RWPE2 (cell line): ENCODE data around the gene KRT23.
A peak's percentile ranks its signal among the peaks of the same experiment; 100 is the strongest.
"Not testable (repeated sequence)": the region's sequence is repeated elsewhere in the genome, so short reads cannot be mapped to it uniquely, and the experiment has no call there.

Experiments
- ATAC-seq: fragments of 200-7000 bp; cut with Tn5 transposase; 3 replicates; pipeline ENCODE4 v1.9.1; 2021; ENCODE audit warnings: low read depth
- DNase-seq: peaks from one replicate; pipeline ENCODE4 v3.0.0-alpha.2; 2020; ENCODE audit warnings: low spot score
- H3K27ac ChIP-seq: fragments of 450-650 bp; 2 replicates; pipeline ENCODE4 v1.5.1; 2017; ENCODE audit warnings: mild to moderate bottlenecking; ENCODE audit not compliant: poor library complexity, severe bottlenecking
- H3K27me3 ChIP-seq: fragments of 250-450 bp; sonication (Bioruptor Pico); 2 replicates; pipeline ENCODE4 v1.5.1; 2021; ENCODE audit warnings: mild to moderate bottlenecking, moderate library complexity; ENCODE audit not compliant: insufficient read depth, poor library complexity, severe bottlenecking
- H3K36me3 ChIP-seq: fragments of 250-450 bp; sonication (Bioruptor Pico); 2 replicates; pipeline ENCODE4 v1.5.1; 2020; ENCODE audit warnings: low read depth, mild to moderate bottlenecking, moderate library complexity
- H3K4me1 ChIP-seq: fragments of 250-450 bp; sonication (Bioruptor Pico); 2 replicates; pipeline ENCODE4 v1.5.1; 2021; ENCODE audit warnings: mild to moderate bottlenecking, moderate library complexity; ENCODE audit not compliant: insufficient read depth, poor library complexity, severe bottlenecking
- H3K4me3 ChIP-seq: fragments of 250-450 bp; sonication (Bioruptor Pico); 2 replicates; pipeline ENCODE4 v1.5.1; 2021; ENCODE audit warnings: mild to moderate bottlenecking, moderate library complexity; ENCODE audit not compliant: severe bottlenecking
- H3K9me3 ChIP-seq: fragments of 250-450 bp; sonication (Bioruptor Pico); 2 replicates; pipeline ENCODE4 v1.5.1; 2021; ENCODE audit warnings: mild to moderate bottlenecking, moderate library complexity; ENCODE audit not compliant: severe bottlenecking
- CTCF ChIP-seq: fragments of 450-650 bp; IDR thresholded peaks from one replicate; pipeline ENCODE4 v1.5.1; 2017; ENCODE audit warnings: mild to moderate bottlenecking, moderate library complexity; ENCODE audit not compliant: poor library complexity, severe bottlenecking

The KRT23 gene

GRCh38 chr17:40926341-40926740 lies 11.1 kb downstream of the KRT23 start:
- no peak overlapping the region for H3K27ac ChIP-seq
- no peaks in the 10 kb centered on the region for H3K9me3 ChIP-seq
- peaks cover 8% of the 10 kb centered on the region for H3K4me1 ChIP-seq
- H3K4me3 ChIP-seq: no peak overlapping the region
- H3K27me3 ChIP-seq: no peaks in the 10 kb centered on the region
- ATAC-seq: no peak
- no peak for DNase-seq
- no peaks in the 10 kb centered on the region for H3K36me3 ChIP-seq
- TF ChIP-seq CTCF: no peak

GRCh38 chr17:40922239-40922638 lies 15.2 kb downstream of the KRT23 start:
- Histone ChIP-seq H3K27ac (no peak overlapping the region), H3K36me3 (no peaks in the 10 kb centered on the region), H3K9me3 (no peaks in the 10 kb centered on the region), H3K27me3 (no peaks in the 10 kb centered on the region), H3K4me3 (no peak overlapping the region), H3K4me1 (peaks cover 7% of the 10 kb centered on the region)
- no peak for TF ChIP-seq CTCF
- no peak for DNase-seq
- peak; percentile 77 for ATAC-seq

- ATAC-seq: no peak
- Histone ChIP-seq H3K9me3 (no peaks in the 10 kb centered on the region), H3K36me3 (no peaks in the 10 kb centered on the region), H3K27me3 (no peaks in the 10 kb centered on the region), H3K4me3 (no peak overlapping the region), H3K4me1 (peaks cover 16% of the 10 kb centered on the region), H3K27ac (no peak overlapping the region)
- no peak for TF ChIP-seq CTCF
- DNase-seq: no peak
Observed at GRCh38 chr17:40921026-40921425, 16.4 kb downstream of the KRT23 start.

GRCh38 chr17:40917116-40917515 lies 20.3 kb downstream of the KRT23 start:
- DNase-seq, H3K9me3 ChIP-seq, H3K27me3 ChIP-seq, H3K36me3 ChIP-seq, H3K4me3 ChIP-seq, ATAC-seq: not testable (repeated sequence)
- Histone ChIP-seq H3K27ac (peak overlapping the region; percentile 96), H3K4me1 (peaks cover 36% of the 10 kb centered on the region)

- Histone ChIP-seq H3K4me3 (no peak overlapping the region), H3K27me3 (no peaks in the 10 kb centered on the region), H3K27ac (peak overlapping the region; percentile 96), H3K36me3 (no peaks in the 10 kb centered on the region), H3K4me1 (peaks cover 33% of the 10 kb centered on the region), H3K9me3 (no peaks in the 10 kb centered on the region)
- no peak for TF ChIP-seq CTCF
- no peak for DNase-seq
- ATAC-seq: no peak
Observed at GRCh38 chr17:40916366-40916765, 21.1 kb downstream of the KRT23 start.
